ENCODE measurements around the gene WTIP.

Gene WTIP

GRCh38 chr19:34479396-34479795 lies 2.2 kb upstream of the WTIP start:
- DNase-seq, result no peak

GRCh38 chr19:34480491-34480890 lies 1.1 kb upstream of the WTIP start:
- no peak for DNase-seq

GRCh38 chr19:34481861-34482379 lies 362 bp downstream of the WTIP start:
- no peak for DNase-seq

GRCh38 chr19:34482380-34483250 lies 1.1 kb downstream of the WTIP start:
- no peak for DNase-seq

- no peak for DNase-seq
Observed at GRCh38 chr19:34484328-34484727, 2.8 kb downstream of the WTIP start.

- DNase-seq, result no peak
Observed at GRCh38 chr19:34485831-34486230, 4.3 kb downstream of the WTIP start.

GRCh38 chr19:34487651-34488051 lies 6.1 kb downstream of the WTIP start:
- DNase-seq, result no peak

GRCh38 chr19:34489175-34489574 lies 7.6 kb downstream of the WTIP start:
- DNase-seq, result no peak

GRCh38 chr19:34490141-34490766 lies 8.7 kb downstream of the WTIP start:
- DNase-seq, result no peak

- DNase-seq, result no peak
Observed at GRCh38 chr19:34493038-34493648, 11.6 kb downstream of the WTIP start.

- no peak for DNase-seq
Observed at GRCh38 chr19:34493649-34494044, 12.1 kb downstream of the WTIP start.

- DNase-seq, result no peak
Observed at GRCh38 chr19:34494601-34495000, 13.0 kb downstream of the WTIP start.

- DNase-seq, result no peak
Observed at GRCh38 chr19:34495416-34495815, 13.9 kb downstream of the WTIP start.

GRCh38 chr19:34497112-34497805 lies 15.7 kb downstream of the WTIP start:
- no peak for DNase-seq

GRCh38 chr19:34499155-34499834 lies 17.7 kb downstream of the WTIP start:
- no peak for DNase-seq

- DNase-seq, result no peak
Observed at GRCh38 chr19:34500656-34501120, 19.1 kb downstream of the WTIP start.

GRCh38 chr19:34501339-34502320 lies 20.1 kb downstream of the WTIP start:
- DNase-seq, result peak; percentile 51

- DNase-seq, result no peak
Observed at GRCh38 chr19:34502582-34503411, 21.2 kb downstream of the WTIP start.

- DNase-seq, result no peak
Observed at GRCh38 chr19:34503531-34504272, 22.1 kb downstream of the WTIP start.

Data from cortex of kidney (tissue), 1 donor.